Esophagus muscularis mucosa (tissue), 4 donors: ENCODE data around the gene CARNS1. TPM values are rescaled to one million over a fixed set of nuclear protein-coding genes. Genes with fewer than 3 reads are reported as not detected.

Source experiments
- DNase-seq: peaks from one replicate; pipeline ENCODE4 v3.0.0-alpha.2; 2017; ENCODE audit errors: extremely low spot score
- H3K27ac ChIP-seq, 4 donors: fragments of 200-600 bp; sonication (generic); replicated peaks in 1 of 4; 1 replicate in 3 of 4; 2 replicates in 1 of 4; pipeline ENCODE4 v1.5.1; 2016 to 2019; ENCODE audit warnings: mild to moderate bottlenecking in 1 of 4
- H3K27me3 ChIP-seq, 4 donors: fragments of 200-600 bp; sonication (generic); one replicate each; pipeline versions ENCODE4 v1.5.1 to v1.6.0; 2016 to 2019
- H3K36me3 ChIP-seq, 4 donors: fragments of 200-600 bp; sonication (generic); one replicate each; pipeline ENCODE4 v1.5.1; 2016 to 2019
- H3K4me1 ChIP-seq, 4 donors: fragments of 200-600 bp; sonication (generic); one replicate each; pipeline ENCODE4 v1.5.1; 2016 to 2019
- H3K4me3 ChIP-seq, 4 donors: fragments of 200-600 bp; sonication (generic); 1 replicate in 2 of 4; 2 replicates in 2 of 4; pipeline ENCODE4 v1.5.1; 2016 to 2019; ENCODE audit warnings: mild to moderate bottlenecking in 4 of 4, moderate library complexity in 1 of 4
- H3K9me3 ChIP-seq, 4 donors: fragments of 200-600 bp; sonication (generic); 1 replicate in 3 of 4; 2 replicates in 1 of 4; pipeline ENCODE4 v1.5.1; 2016 to 2019
- CTCF ChIP-seq, 3 experiments: fragments of 200-600 bp in 2 of 3; fragments of 450-650 bp in 1 of 3; sonication (generic) in 2 of 3; IDR thresholded peaks; one replicate each; pipeline ENCODE4 v1.5.1; 2017 to 2019; ENCODE audit warnings: antibody characterized with exemption in 3 of 3, mild to moderate bottlenecking in 2 of 3, moderate library complexity in 1 of 3
- EP300 ChIP-seq: sonication (generic); formaldehyde crosslinking; IDR thresholded peaks from one replicate; pipeline ENCODE4 v1.6.1; 2017; ENCODE audit warnings: antibody characterized with exemption
- POLR2A ChIP-seq: fragments of 450-650 bp; IDR thresholded peaks from one replicate; pipeline ENCODE4 v1.6.1; 2017; ENCODE audit warnings: antibody characterized with exemption, moderate library complexity, mild to moderate bottlenecking, low read depth
- POLR2AphosphoS5 ChIP-seq, 2 donors: sonication (generic); formaldehyde crosslinking; IDR thresholded peaks; one replicate each; pipeline ENCODE4 v1.6.1; 2017; ENCODE audit warnings: antibody characterized with exemption in 2 of 2
- WGBS: methylation state at CpG from one replicate; pipeline ENCODE4 v1.1.5; 2018; 5-methylcytosine and 5-hydroxymethylcytosine counted together
- intact Hi-C: fragments of 100-400 bp; cut with DNase I; formaldehyde crosslinking; loops from one replicate; pipeline ENCODE4 v1.15.1; 2023
- total RNA-seq, 4 donors: library from RNA; depleted of rRNA; stranded (reverse); fragments of >200 nt; gene quantifications; one replicate each; pipeline versions ENCODE4 v1.1.0 to v1.2.1, GENCODE V29; 2016

Gene CARNS1
- total RNA-seq, result 1 to 10 TPM in 2 of 4 donors, under 1 TPM in 2; 0.83 to 1.9 (median 1.2) TPM

- Histone ChIP-seq H3K4me3 (peak within 1 kb of the TSS; percentile 46 to 60 (median 50)), H3K36me3 (no peaks in the 10 kb centered on the region), H3K27me3 (peaks cover 0 to 26% (median 2%) of the 10 kb centered on the region in 4 donors), H3K4me1 (peaks cover 49 to 59% (median 51%) of the 10 kb centered on the region in 4 donors), H3K9me3 (no peaks in the 10 kb centered on the region), H3K27ac (peak within 1 kb of the TSS; percentile 56 to 70 (median 67))
- intact Hi-C loops, result no loop called here
- 17% methylated on average over 13 of the region's 67 CpGs for WGBS
- no peak for DNase-seq
- no peak for TF ChIP-seq EP300
- no peak for TF ChIP-seq CTCF (IDR thresholded peaks at IDR 0.05)
- TF ChIP-seq POLR2A, result no peak
- TF ChIP-seq POLR2AphosphoS5 (IDR thresholded peaks at IDR 0.05), result no peak
Measured at GRCh38 chr11:67415501-67416304, at the start of gene CARNS1. TSS of gene CARNS1 (plus strand) at chr11:67415678. CDS start at chr11:67416200, 522 bp downstream.

GRCh38 chr11:67365736-67366444 lies 49.6 kb upstream of the CARNS1 start:
- intact Hi-C loops, result no loop called here
- no peak for DNase-seq
- Histone ChIP-seq H3K4me3 (peak overlapping the region in 3 of 4 donors; percentile 8 to 20 (median 8)), H3K36me3 (peaks cover 0 to 16% (median 13%) of the 10 kb centered on the region in 4 donors), H3K9me3 (no peaks in the 10 kb centered on the region), H3K4me1 (peaks cover 36 to 67% (median 61%) of the 10 kb centered on the region in 4 donors), H3K27ac (peak overlapping the region; percentile 83 to 99 (median 98)), H3K27me3 (no peaks in the 10 kb centered on the region)
- 59% methylated on average over 14 of the region's 14 CpGs for WGBS
- TF ChIP-seq CTCF (IDR thresholded peaks at IDR 0.05), result no peak
- no peak for TF ChIP-seq EP300
- no peak for TF ChIP-seq POLR2A
- no peak for TF ChIP-seq POLR2AphosphoS5 (IDR thresholded peaks at IDR 0.05)

GRCh38 chr11:67366546-67366945 lies 48.9 kb upstream of the CARNS1 start:
- H3K27ac ChIP-seq, result peak overlapping the region; percentile 83 to 99 (median 98)
- H3K4me1 ChIP-seq, result peaks cover 42 to 74% (median 67%) of the 10 kb centered on the region in 4 donors
- H3K4me3 ChIP-seq, result peak overlapping the region; percentile 8 to 28 (median 20)
- H3K9me3 ChIP-seq, result no peaks in the 10 kb centered on the region
- intact Hi-C loops, result no loop called here
- peaks cover 0 to 16% (median 13%) of the 10 kb centered on the region in 4 donors for H3K36me3 ChIP-seq
- WGBS, result 17% methylated on average over 8 of the region's 8 CpGs
- TF ChIP-seq POLR2A (no peak), EP300 (no peak), POLR2AphosphoS5 (IDR thresholded peaks at IDR 0.05) (peak in 1 of 2 donors; percentile 22)
- no peak for DNase-seq
- H3K27me3 ChIP-seq, result no peaks in the 10 kb centered on the region

- 41% methylated on average over 10 of the region's 25 CpGs for WGBS
- peaks cover 0 to 16% (median 13%) of the 10 kb centered on the region in 4 donors for H3K36me3 ChIP-seq
- peaks cover 48 to 80% (median 73%) of the 10 kb centered on the region in 4 donors for H3K4me1 ChIP-seq
- TF ChIP-seq POLR2A, result no peak
- peak; percentile 21 for TF ChIP-seq EP300
- peak in 1 of 2 donors; percentile 33 for TF ChIP-seq POLR2AphosphoS5 (IDR thresholded peaks at IDR 0.05)
- no peak for TF ChIP-seq CTCF (IDR thresholded peaks at IDR 0.05)
- H3K9me3 ChIP-seq, result no peaks in the 10 kb centered on the region
- no peak for DNase-seq
- no peaks in the 10 kb centered on the region for H3K27me3 ChIP-seq
- H3K4me3 ChIP-seq, result peak overlapping the region; percentile 8 to 28 (median 20)
- intact Hi-C loops, result no loop called here
- peak overlapping the region; percentile 83 to 99 (median 98) for H3K27ac ChIP-seq
Measured at GRCh38 chr11:67366961-67367760, 48.3 kb upstream of the CARNS1 start.
